Measurements from ENCODE around the gene KLHL35.

Gene KLHL35

GRCh38 chr11:75432911-75433321 lies at the start of gene KLHL35:
Gene KLHL35 (minus strand): TSS chr11:75433203. CDS start chr11:75430629, 2,574 bp downstream.
- DNase-seq (ENCODE audit: extremely low read depth, low read depth) = no peak
- TF ChIP-seq CTCF (IDR thresholded peaks at IDR 0.05; ENCODE audit: low read depth, low read length) = no peak

GRCh38 chr11:75481922-75482606 lies 49.1 kb upstream of the KLHL35 start:
- no peak for TF ChIP-seq CTCF (IDR thresholded peaks at IDR 0.05; ENCODE audit: low read depth, low read length)
- DNase-seq (ENCODE audit: extremely low read depth, low read depth) = no peak

GRCh38 chr11:75481223-75481921 lies 48.4 kb upstream of the KLHL35 start:
- no peak for TF ChIP-seq CTCF (IDR thresholded peaks at IDR 0.05; ENCODE audit: low read depth, low read length)
- no peak for DNase-seq (ENCODE audit: extremely low read depth, low read depth)

GRCh38 chr11:75480185-75481175 lies 47.5 kb upstream of the KLHL35 start:
- TF ChIP-seq CTCF (IDR thresholded peaks at IDR 0.05; ENCODE audit: low read depth, low read length) = no peak

GRCh38 chr11:75479597-75480145 lies 46.7 kb upstream of the KLHL35 start:
- DNase-seq (ENCODE audit: extremely low read depth, low read depth) = no peak
- TF ChIP-seq CTCF (IDR thresholded peaks at IDR 0.05; ENCODE audit: low read depth, low read length) = no peak

More at GRCh38 chr11:75480185-75481175, 47.5 kb upstream of the KLHL35 start:
- no peak for DNase-seq (ENCODE audit: extremely low read depth, low read depth)

GRCh38 chr11:75478783-75479596 lies 46.0 kb upstream of the KLHL35 start:
- DNase-seq (ENCODE audit: extremely low read depth, low read depth) = no peak
- no peak for TF ChIP-seq CTCF (IDR thresholded peaks at IDR 0.05; ENCODE audit: low read depth, low read length)
